Measurements from ENCODE around the gene NDUFB11. TPM values are rescaled to one million over a fixed set of nuclear protein-coding genes. Genes with fewer than 3 reads are reported as not detected.

NDUFB11 gene
- total RNA-seq (2014; rRNA removed; shearing (Covaris generic)) = 118 and 120 TPM in 2 replicates
- polyA plus RNA-seq (2015; cell fraction: cytosol; rRNA removed) = 42.6 and 79.7 TPM in 2 replicates
- 22.0 and 24.6 TPM in 2 replicates for polyA plus RNA-seq (2015; cell fraction: nucleus; rRNA removed)

- DNase-seq (ENCODE audit: low read depth) = peak; percentile 94
Observed at GRCh38 chrX:47144626-47145394, at the start of gene NDUFB11, which contains the start of gene RBM10. Gene NDUFB11 (minus strand): TSS chrX:47144702. CDS start chrX:47144679, 23 bp downstream. Gene RBM10 (plus strand): TSS chrX:47145221. CDS start chrX:47147482, 2,261 bp downstream.

DNA sequence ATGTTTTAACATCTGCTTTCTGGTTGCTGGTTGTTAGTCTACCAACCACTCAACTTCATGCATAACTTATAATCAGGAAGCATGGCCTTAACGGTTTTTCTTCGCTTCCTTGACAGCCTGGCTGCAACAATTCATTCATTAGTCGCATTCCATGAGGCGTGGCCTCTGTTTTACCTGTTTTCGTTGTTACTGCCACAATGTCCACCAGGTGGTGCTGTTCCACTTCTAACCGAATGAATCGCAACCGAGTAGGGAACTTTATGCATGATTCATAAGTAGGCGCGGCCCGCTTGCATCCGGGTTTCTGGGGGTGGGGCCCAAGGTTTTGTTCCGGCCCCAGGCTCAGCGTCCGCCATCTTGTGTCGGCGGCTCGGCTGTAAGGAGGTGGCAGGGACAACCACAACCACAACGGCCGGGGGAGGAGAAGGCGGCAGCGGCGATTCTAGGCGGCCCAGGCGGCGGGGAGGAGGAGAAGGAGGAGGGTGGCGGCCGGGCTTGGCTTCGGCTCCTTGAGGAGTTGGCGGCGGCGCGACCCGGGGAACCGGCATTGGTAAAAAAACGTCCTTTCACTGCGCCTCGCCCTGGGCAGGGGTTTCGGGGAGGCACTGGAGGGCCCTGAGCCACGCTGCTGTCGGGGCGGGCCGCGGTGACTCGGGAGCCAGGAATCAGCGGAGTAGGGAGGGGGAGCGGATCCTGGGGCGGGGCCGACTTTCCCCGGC, 49.1 kb upstream of the NDUFB11 start, which contains the start of gene UBA1:
UBA1 (plus strand) TSS at position 355 of the 719 bp plus-strand sequence. CDS start 4,974 bp downstream, outside the sequence.
- peak; percentile 90 for DNase-seq (ENCODE audit: low read depth)

DNA sequence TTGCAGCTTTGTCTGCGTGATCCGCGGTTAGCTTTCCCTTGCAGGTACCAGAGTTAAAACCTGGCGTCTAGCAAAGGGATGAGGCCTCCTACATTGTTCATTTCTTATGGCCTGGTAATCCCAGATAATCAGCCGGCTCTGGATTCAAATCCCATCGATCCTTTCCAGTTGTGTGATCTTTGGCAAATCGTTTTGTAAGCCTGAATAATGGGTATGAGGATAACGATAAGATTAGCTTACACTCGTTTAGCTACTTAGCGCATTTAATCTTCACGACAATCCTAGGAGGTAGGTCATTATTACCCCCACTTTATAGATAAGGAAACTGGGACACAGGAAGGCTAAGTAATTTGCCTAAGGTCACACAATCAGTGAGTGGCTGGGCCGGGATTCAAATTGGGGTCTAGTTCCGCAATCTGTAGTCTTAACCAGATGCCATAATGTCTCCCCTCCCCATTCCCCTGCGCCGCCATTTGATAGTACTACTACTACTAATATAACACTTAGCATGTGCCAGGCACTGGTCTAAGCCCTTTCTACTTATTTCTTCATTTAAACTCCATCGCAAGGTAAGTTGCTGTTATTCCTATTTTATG, 47.4 kb upstream of the NDUFB11 start:
- DNase-seq (ENCODE audit: low read depth) = no peak

GRCh38 chrX:47191331-47191730, 46.8 kb upstream of the NDUFB11 start:
- DNase-seq (ENCODE audit: low read depth) = no peak

DNA sequence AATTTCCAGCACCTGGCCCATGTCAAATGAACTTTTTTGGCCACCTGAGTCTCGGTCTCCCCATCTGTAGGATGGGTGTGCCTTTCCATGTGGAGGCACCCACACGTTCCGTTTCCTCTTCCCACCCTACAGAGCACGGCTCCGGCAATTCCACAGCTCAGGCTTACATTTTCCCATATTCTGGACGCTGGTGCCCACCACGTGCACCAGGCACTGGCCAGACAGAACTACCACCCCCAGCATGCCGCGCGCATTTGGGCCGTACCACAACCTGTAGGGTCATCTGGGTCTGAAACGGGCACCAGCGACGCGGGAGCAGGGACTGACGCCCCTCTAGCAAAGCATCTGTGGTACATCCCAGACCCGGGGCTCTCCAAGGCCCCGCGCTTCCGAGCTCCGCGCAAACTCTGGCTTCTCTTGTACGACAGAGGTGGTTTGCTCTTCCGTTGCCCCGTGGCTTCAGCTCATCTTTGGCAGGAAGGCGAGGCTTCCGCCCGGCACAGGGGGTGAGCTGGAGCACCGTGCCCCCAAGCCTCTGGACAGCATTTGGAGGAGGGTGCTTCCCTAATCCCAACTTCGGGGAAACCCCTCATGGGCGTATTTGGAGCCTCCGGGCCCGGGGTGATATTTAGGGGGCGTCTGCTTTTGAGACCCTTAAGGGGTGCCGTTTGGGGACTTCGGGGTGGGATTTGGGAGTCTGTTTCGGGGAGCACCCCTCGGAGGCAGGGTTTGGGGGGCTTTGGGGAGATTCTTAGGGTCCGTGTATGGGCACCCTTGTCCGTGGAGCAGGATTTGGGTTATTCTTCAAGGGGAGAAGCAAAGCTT, 46.2 kb upstream of the NDUFB11 start:
- DNase-seq (ENCODE audit: low read depth) = peak; percentile 89

DNA sequence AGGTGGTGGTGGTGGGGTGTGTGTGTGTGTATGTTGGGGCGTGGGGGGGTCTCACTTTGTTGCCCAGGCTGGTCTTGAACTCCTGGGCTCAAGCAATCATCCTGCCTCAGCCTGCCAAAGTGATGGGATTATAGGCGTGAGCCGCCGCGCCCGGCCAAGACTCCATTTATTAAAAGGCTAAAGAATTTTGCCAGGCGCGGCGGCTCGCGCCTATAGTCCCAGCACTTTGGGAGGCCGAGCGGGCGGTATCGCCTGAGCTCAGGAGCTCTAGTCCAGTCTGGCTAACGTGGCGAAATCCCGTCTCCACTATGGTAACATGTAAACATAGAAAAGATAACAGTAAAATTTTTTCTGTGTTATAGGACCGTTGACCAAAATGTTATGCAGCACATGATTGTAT, 45.4 kb upstream of the NDUFB11 start:
- no peak for DNase-seq (ENCODE audit: low read depth)

- DNase-seq (ENCODE audit: low read depth) = no peak
Observed at GRCh38 chrX:47187106-47187677, 42.7 kb upstream of the NDUFB11 start.

GRCh38 chrX:47186096-47186740, 41.7 kb upstream of the NDUFB11 start:
- DNase-seq (ENCODE audit: low read depth) = no peak

DNA sequence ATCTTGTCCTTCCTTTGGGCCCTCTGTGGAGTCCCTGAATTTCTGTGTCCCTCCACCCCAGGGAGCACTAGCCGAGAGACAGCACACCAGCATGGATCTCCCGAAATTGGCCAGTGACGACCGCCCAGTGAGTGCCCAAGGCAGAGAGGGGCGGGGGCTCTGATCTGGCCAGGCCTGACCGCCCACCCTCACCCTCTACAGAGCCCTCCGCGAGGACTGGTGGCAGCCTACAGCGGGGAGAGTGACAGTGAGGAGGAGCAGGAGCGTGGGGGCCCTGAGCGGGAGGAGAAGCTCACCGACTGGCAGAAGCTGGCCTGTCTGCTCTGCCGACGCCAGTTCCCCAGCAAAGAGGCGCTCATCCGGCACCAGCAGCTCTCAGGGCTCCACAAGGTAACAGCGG, 40.7 kb upstream of the NDUFB11 start:
- DNase-seq (ENCODE audit: low read depth) = no peak

GRCh38 chrX:47184486-47184885, 40.0 kb upstream of the NDUFB11 start:
- DNase-seq (ENCODE audit: low read depth) = no peak

- DNase-seq (ENCODE audit: low read depth) = no peak
Observed at GRCh38 chrX:47182106-47182700, 37.7 kb upstream of the NDUFB11 start.

DNA sequence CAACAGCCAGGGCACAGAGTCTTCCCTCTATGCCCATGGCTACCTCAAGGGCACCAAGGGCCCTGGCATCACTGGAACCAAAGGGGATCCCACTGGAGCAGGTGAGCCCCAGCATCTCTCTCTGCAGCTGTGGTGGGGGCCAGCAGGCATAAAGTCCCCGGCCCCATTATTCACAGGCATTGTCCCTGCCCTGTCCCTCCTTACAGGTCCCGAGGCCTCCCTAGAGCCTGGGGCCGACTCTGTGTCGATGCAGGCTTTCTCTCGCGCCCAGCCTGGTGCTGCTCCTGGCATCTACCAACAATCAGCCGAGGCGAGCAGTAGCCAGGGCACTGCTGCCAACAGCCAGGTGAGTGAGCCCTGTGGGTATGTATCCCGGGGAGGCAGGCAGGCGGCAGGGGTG, 36.8 kb upstream of the NDUFB11 start:
- DNase-seq (ENCODE audit: low read depth) = no peak

DNA sequence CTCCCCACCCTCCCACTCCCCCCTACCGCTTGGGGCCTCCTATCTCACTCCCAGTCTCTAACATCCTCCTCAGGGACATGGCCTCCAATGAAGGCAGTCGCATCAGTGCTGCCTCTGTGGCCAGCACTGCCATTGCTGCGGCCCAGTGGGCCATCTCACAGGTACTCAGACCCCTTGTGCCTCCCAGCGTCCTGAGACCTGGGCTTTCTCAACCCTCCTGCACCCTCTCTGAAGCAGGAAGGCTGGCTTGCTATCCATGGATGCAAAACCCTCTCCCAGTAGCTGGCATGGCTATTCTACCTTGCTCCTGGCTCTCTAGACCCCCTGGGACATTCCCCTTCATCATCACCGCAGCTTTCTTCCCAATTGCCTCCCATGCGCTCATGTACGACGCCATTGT, 35.8 kb upstream of the NDUFB11 start:
- DNase-seq (ENCODE audit: low read depth) = no peak

DNA sequence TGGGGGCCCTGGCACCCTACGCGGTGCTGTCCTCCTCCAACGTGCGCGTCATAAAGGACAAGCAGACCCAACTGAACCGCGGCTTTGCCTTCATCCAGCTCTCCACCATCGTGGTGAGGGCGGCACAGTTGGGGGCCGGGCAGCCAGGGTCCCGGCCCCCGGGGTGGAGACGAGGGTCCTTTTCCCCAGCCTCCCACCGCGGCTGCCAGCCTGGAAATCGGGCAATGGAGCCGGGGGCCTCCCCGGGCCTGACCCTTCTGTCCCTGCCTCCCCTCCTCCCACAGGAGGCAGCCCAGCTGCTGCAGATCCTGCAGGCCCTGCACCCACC, 35.4 kb upstream of the NDUFB11 start:
- no peak for DNase-seq (ENCODE audit: low read depth)

- no peak for DNase-seq (ENCODE audit: low read depth)
Observed at GRCh38 chrX:47179221-47179927, 34.9 kb upstream of the NDUFB11 start.

- DNase-seq (ENCODE audit: low read depth) = no peak
Observed at GRCh38 chrX:47178337-47178736, 33.8 kb upstream of the NDUFB11 start.

- no peak for DNase-seq (ENCODE audit: low read depth)
Observed at GRCh38 chrX:47177079-47177478, 32.6 kb upstream of the NDUFB11 start.

DNA sequence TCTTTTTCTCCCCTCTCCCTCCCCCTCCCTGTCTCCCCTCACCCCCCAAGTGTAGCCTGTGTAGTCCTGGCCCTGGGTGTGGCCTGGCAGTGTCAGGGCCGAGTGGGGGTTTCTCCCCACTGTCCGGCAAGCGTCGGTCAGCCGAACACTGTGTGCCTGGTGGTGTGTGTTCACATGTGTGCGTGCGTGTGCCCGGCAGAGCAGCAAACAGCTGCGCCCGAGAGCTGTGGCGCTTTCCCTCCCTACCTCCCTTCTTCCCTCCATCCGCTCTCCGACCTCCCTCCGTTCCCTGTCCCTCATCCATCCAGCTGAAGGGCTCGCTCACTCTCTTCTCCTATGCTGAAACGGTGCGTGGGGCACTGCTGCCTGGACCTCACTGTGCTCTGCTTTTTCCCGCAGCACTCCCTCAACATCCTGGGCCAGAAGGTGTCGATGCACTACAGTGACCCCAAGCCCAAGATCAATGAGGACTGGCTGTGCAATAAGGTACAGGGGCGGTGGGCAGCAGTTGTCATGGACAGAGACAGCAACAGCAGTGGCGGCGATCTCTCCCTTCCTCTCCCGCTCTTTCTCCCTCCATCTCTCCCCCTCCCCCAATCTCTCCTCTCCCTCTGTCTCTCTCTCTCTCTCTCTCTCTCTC, 31.7 kb upstream of the NDUFB11 start:
- DNase-seq (ENCODE audit: low read depth) = no peak

DNA sequence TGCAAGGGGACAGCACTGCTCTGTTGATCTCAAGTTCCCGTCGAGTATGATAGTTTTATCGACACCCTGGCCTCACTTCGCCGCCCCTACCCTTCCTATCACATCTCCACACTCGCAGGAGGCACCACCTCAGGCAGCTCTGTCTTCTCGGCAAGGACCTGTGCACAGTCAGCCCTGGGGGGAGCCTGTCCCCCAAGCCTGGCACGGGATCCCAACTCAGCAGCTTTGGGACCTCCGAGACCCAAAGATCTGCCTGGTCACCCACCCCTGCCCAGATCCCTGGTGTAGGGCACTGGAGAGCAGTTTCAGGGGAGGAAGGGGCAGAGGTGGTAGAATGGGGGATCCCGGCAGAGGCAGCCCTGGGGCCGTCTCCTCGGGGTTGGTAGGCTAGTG, 31.1 kb upstream of the NDUFB11 start:
- DNase-seq (ENCODE audit: low read depth) = no peak

Data from HT1080 (cell line).